Activated naive CD4-positive, alpha-beta T cell treated with anti-CD3 and anti-CD28 coated beads, Interleukin-2, amount 50 U/mL, for 24 hours (primary cell): ENCODE data around the gene MYMK.

ENCODE experiments used
- H3K27ac Mint-ChIP-seq: one replicate; pipeline ENCODE4 v1.8.0; 2021; ENCODE audit warnings: mild to moderate bottlenecking, mixed read lengths
- H3K27me3 Mint-ChIP-seq: one replicate; pipeline ENCODE4 v1.8.0; 2021; ENCODE audit warnings: mixed read lengths
- H3K36me3 Mint-ChIP-seq: one replicate; pipeline ENCODE4 v1.8.0; 2021; ENCODE audit warnings: mixed read lengths
- H3K4me1 Mint-ChIP-seq: one replicate; pipeline ENCODE4 v1.8.0; 2021; ENCODE audit warnings: mixed read lengths
- H3K4me3 Mint-ChIP-seq: one replicate; pipeline ENCODE4 v1.8.0; 2021; ENCODE audit warnings: mild to moderate bottlenecking, mixed read lengths
- H3K9me3 Mint-ChIP-seq: one replicate; pipeline ENCODE4 v1.8.0; 2021; ENCODE audit warnings: mixed read lengths

MYMK gene

GRCh38 chr9:133492061-133493021 lies 32.4 kb downstream of the MYMK start:
- H3K27ac Mint-ChIP-seq, result no peak overlapping the region
- no peaks in the 10 kb centered on the region for H3K27me3 Mint-ChIP-seq
- no peaks in the 10 kb centered on the region for H3K4me1 Mint-ChIP-seq
- H3K36me3 Mint-ChIP-seq, result no peaks in the 10 kb centered on the region
- H3K4me3 Mint-ChIP-seq, result no peak overlapping the region
- no peaks in the 10 kb centered on the region for H3K9me3 Mint-ChIP-seq

GRCh38 chr9:133491656-133491925 lies 33.2 kb downstream of the MYMK start:
- no peak overlapping the region for H3K4me3 Mint-ChIP-seq

DNA sequence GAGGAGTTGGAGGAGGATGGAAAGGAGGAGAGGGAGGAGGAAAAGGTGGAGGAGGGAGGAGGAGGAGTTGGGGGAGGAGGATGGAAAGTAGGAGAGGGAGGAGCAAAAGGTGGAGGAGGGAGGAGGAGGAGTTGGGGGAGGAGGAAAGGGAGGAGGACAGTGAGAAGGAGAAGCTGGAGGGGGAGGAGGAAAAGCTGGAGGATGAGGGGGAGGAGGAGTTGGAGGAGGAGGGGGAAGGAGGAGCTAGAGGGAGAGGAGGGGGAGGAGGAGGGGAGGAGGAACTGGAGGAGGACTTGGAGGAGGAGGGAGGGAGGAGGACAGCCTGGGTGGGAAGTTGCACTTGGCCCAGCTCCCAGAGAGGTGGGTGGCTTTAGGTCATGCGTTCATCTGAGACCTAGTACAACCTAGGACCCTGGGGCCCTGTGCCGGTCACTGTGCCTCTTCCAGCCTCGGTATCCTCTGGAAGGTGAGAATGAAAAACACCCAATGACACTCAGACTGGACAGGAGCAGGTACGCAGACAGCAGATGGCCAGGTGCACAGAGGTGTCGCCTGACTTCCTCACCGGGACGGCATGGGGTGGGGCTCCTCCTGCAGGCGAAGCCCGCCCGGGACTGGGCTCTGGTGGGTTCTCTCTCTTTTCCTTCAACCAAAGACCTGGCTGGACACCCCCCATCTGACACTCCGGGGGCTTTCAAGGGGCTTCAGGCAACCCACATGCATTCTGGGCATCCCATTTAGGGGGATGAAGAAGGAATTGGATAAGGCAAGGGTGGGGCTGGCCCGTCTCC lies 33.7 kb downstream of the MYMK start:
- H3K36me3 Mint-ChIP-seq, result no peaks in the 10 kb centered on the region
- no peak overlapping the region for H3K27ac Mint-ChIP-seq
- peaks cover 5% of the 10 kb centered on the region for H3K4me1 Mint-ChIP-seq
- H3K9me3 Mint-ChIP-seq, result no peaks in the 10 kb centered on the region
- H3K27me3 Mint-ChIP-seq, result no peaks in the 10 kb centered on the region
- no peak overlapping the region for H3K4me3 Mint-ChIP-seq

More at GRCh38 chr9:133491656-133491925, 33.2 kb downstream of the MYMK start:
- Mint-ChIP-seq H3K27me3 (no peaks in the 10 kb centered on the region), H3K27ac (no peak overlapping the region), H3K4me1 (no peaks in the 10 kb centered on the region), H3K9me3 (no peaks in the 10 kb centered on the region), H3K36me3 (no peaks in the 10 kb centered on the region)

DNA sequence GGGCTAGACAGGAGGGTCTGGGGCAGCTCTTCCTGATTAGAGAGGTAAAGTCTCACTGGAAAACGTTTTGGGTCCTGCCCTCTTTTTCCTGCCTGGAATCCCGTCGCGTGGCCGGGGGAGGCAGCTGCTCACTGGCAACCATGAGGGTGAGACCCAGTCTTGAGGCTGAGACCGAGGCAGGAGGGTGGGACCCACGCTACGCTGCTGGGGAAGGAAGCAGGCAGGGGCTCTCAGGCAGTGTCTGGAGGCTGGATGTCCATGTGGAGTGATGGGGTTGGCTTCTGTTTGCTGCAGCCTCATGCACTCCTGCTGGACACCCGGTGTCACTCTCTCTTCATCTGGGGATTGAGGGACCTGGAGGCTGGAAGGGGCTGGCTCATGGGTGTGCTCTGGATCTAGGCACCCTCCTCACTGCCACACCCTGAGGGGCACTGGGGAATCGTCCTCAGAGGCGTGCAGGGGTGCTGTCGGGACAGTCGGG lies 34.5 kb downstream of the MYMK start:
- Mint-ChIP-seq H3K4me3 (no peak overlapping the region), H3K27ac (no peak overlapping the region), H3K4me1 (peaks cover 6% of the 10 kb centered on the region), H3K36me3 (no peaks in the 10 kb centered on the region), H3K27me3 (no peaks in the 10 kb centered on the region), H3K9me3 (no peaks in the 10 kb centered on the region)

DNA sequence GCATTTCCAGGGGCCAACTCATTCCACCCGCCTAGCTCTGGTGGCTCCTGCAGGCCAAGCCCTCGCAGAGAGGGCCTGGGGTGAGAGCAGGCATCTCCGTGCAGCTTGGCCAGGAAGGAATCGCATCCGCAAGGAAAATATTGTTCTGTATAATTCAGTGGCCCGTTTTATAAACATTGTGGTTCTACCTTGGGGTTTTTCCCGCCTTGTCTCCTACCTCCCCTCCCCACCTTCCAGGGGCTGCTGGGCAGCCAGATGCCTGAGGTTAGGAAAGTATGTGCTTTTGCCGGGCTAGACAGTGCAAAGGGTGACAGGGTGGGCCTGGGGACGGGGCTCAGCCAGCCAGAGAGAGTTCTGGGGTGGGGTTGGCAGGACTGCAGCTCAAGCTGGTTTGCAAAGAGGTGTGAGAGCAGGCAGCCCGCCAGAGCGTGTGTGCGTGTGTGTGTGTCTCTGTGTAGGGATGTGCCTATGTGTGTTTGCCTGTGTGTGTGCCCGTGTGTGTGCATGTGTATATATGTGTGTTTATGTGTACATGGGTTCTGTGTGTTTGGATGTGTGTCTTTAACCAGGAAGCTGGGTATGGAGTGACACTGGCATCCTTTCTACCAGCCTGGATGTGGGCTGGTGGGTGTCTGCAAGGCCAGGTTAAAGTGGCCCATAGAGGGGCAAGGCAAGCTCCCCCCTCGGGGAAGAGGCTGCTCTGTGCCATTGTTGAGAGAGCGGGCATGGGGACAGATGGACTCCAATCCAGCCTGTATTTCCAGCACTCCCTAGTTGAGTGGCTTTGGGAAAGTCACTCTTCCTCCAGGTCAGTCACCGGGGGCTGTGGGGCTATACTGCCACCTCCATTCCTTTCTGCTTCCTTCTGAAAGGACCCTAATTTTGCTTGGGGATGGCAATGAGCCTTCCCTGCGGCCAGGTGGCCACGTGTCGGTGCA lies 35.2 kb downstream of the MYMK start:
- no peaks in the 10 kb centered on the region for H3K9me3 Mint-ChIP-seq
- H3K27me3 Mint-ChIP-seq, result no peaks in the 10 kb centered on the region
- H3K36me3 Mint-ChIP-seq, result no peaks in the 10 kb centered on the region
- H3K4me3 Mint-ChIP-seq, result no peak overlapping the region
- H3K27ac Mint-ChIP-seq, result no peak overlapping the region
- peaks cover 6% of the 10 kb centered on the region for H3K4me1 Mint-ChIP-seq

- H3K27me3 Mint-ChIP-seq, result no peaks in the 10 kb centered on the region
- H3K36me3 Mint-ChIP-seq, result no peaks in the 10 kb centered on the region
- H3K9me3 Mint-ChIP-seq, result no peaks in the 10 kb centered on the region
- no peak overlapping the region for H3K4me3 Mint-ChIP-seq
- peaks cover 6% of the 10 kb centered on the region for H3K4me1 Mint-ChIP-seq
- H3K27ac Mint-ChIP-seq, result no peak overlapping the region
Observed at GRCh38 chr9:133488686-133489252, 36.0 kb downstream of the MYMK start.

DNA sequence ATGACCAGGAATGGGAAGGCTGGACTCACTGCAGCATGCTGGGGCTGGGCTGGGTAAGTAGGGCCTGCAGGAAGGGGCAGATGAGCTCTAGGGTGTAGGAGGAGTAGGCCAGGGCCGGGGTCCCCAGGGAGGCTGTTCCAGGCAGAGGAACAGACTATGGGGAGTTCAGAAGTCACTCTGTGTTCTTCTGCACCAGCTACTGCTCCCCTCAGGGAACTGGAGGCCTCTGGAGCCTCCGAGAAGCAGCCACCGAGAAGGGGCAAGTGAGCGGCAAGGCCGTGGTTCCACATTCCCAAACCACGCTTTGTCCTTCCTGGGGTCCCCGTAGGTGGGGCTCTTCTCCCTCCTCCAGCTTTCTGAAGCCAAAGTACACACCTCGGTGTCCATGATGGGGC lies 37.4 kb downstream of the MYMK start:
- Mint-ChIP-seq H3K9me3 (no peaks in the 10 kb centered on the region), H3K27me3 (no peaks in the 10 kb centered on the region), H3K27ac (no peak overlapping the region), H3K4me3 (no peak overlapping the region), H3K36me3 (no peaks in the 10 kb centered on the region), H3K4me1 (peaks cover 6% of the 10 kb centered on the region)

GRCh38 chr9:133485531-133486260 lies 39.1 kb downstream of the MYMK start:
- Mint-ChIP-seq H3K9me3 (no peaks in the 10 kb centered on the region), H3K4me1 (peaks cover 6% of the 10 kb centered on the region), H3K36me3 (no peaks in the 10 kb centered on the region), H3K27me3 (no peaks in the 10 kb centered on the region), H3K27ac (no peak overlapping the region), H3K4me3 (no peak overlapping the region)

DNA sequence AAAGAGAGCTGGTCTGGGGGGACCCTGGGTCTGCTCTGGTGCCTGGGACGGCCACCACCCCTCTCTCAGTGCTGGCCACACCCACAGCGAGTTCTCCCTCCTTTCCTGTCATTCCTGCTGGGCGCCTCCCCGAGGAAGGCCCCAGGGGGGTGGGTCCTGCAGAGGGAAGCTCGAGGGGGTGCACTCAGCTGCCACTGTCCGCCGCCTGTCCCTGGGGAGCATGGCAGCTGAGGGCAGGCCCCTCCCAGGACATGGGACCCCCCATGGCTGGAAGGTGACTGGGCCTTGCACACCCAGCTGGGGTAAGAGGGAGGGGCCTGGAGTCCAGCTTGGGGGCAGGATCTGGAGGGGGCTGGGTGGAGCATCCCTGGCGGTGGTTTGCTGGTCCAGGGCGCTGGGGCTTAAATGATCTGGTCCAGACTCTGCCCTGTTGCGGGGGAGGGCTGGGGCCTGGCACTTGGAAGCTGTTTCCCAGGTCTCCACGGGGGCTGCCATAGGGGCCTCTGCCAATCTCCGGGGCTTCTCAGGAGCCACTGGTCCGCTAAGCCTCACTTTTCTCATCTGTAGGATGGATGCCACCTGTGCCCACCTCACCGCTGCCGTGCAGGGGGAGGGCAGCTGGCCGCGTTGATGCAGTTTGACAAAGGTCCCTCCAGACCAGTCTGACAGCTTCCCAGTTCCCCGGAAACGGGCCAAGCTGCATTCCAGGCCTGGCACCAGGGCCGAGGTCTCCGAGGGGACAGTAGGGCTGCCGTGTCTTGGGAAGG lies 39.9 kb downstream of the MYMK start:
- no peaks in the 10 kb centered on the region for H3K27me3 Mint-ChIP-seq
- H3K4me3 Mint-ChIP-seq, result no peak overlapping the region
- peaks cover 9% of the 10 kb centered on the region for H3K4me1 Mint-ChIP-seq
- H3K9me3 Mint-ChIP-seq, result no peaks in the 10 kb centered on the region
- H3K36me3 Mint-ChIP-seq, result no peaks in the 10 kb centered on the region
- H3K27ac Mint-ChIP-seq, result no peak overlapping the region

GRCh38 chr9:133483611-133484010 lies 41.1 kb downstream of the MYMK start:
- H3K27me3 Mint-ChIP-seq, result no peaks in the 10 kb centered on the region

DNA sequence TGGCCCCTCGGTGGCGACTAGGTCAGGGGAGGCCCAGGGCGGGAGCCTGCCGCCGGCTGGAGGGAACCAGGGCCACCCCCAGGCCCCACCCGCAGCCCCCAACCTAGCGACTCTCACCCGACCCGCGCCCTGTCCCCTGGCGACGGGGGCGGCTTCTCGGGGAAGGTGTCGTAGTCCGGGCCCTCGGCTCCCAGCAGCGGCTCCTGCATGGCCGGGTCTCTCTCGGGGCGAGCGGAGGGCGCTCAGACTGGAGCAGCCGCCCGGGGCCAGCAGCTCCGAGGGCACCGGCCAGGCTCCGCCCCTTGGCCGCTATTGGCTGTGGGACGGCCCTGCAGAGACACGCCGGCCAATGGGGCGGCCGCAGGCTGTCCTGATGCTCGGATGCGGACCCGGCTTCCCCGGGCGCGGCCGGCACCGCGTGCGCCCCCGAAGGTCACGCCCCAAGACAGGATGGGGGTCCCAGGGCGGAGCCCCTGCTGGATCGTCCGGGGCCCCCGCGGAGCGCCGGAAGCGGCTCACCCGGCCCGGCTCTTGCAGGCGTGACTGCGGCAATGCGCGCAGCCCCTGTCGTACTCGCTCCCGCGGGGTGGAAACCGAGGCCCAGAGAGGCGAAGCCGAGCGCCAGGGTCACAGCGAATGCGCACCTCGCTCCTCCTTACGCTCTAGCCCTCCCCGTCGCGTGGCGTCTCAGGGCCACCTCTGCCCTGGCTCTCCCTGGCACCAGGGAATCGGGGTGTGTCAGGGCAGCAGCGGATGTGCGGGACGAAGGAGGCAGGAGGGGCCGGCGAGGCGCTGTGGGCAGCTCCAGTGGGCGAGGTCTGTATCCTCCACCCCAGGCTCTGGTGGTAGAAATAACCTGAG lies 45.7 kb downstream of the MYMK start, which contains the start of gene SLC2A6:
TSS of gene SLC2A6 (minus strand) at position 249 of the 861 bp plus-strand sequence. CDS start at position 209, 40 bp downstream.
- H3K27ac Mint-ChIP-seq, result no peak within 1 kb of the TSS
- no peaks in the 10 kb centered on the region for H3K9me3 Mint-ChIP-seq
- H3K4me1 Mint-ChIP-seq, result peaks cover 10% of the 10 kb centered on the region
- H3K4me3 Mint-ChIP-seq, result peak within 1 kb of the TSS; percentile 76
- no peaks in the 10 kb centered on the region for H3K36me3 Mint-ChIP-seq
- H3K27me3 Mint-ChIP-seq, result no peaks in the 10 kb centered on the region

More at GRCh38 chr9:133483611-133484010, 41.1 kb downstream of the MYMK start:
- Mint-ChIP-seq H3K4me3 (no peak overlapping the region), H3K36me3 (no peaks in the 10 kb centered on the region), H3K4me1 (peaks cover 16% of the 10 kb centered on the region), H3K9me3 (no peaks in the 10 kb centered on the region), H3K27ac (no peak overlapping the region)

GRCh38 chr9:133477992-133478850 lies 46.5 kb downstream of the MYMK start:
- Mint-ChIP-seq H3K27ac (no peak overlapping the region), H3K36me3 (no peaks in the 10 kb centered on the region), H3K4me1 (peaks cover 10% of the 10 kb centered on the region), H3K4me3 (peak overlapping the region; percentile 33), H3K27me3 (no peaks in the 10 kb centered on the region), H3K9me3 (no peaks in the 10 kb centered on the region)
